Ascending aorta (tissue), 2 donors: ENCODE results near the gene SP140L. TPM values are rescaled to one million over a fixed set of nuclear protein-coding genes. Genes with fewer than 3 reads are reported as not detected.

Source experiments
- DNase-seq, 2 donors: peaks; one replicate each; pipeline ENCODE4 v3.0.0-alpha.2; 2019; ENCODE audit warnings: low spot score in 2 of 2
- H3K27ac ChIP-seq, 2 donors: fragments of 200-600 bp; sonication (generic); one replicate each; pipeline ENCODE4 v1.5.1; 2016 to 2017; ENCODE audit warnings: mild to moderate bottlenecking in 1 of 2
- H3K27me3 ChIP-seq: fragments of 200-600 bp; sonication (generic); one replicate; pipeline ENCODE4 v1.5.1; 2017
- H3K36me3 ChIP-seq, 2 donors: fragments of 200-600 bp; sonication (generic); one replicate each; pipeline ENCODE4 v1.5.1; 2016
- H3K4me1 ChIP-seq, 2 donors: fragments of 200-600 bp; sonication (generic); one replicate each; pipeline ENCODE4 v1.5.1; 2016 to 2017; ENCODE audit warnings: mild to moderate bottlenecking in 1 of 2
- H3K4me3 ChIP-seq, 2 donors: fragments of 200-600 bp; sonication (generic); one replicate each; pipeline ENCODE4 v1.5.1; 2016 to 2017; ENCODE audit warnings: mild to moderate bottlenecking in 1 of 2
- H3K9me3 ChIP-seq, 2 donors: fragments of 200-600 bp; sonication (generic); one replicate each; pipeline ENCODE4 v1.5.1; 2016
- CTCF ChIP-seq, 3 experiments: fragments of 200-600 bp in 2 of 3; fragments of 450-650 bp in 1 of 3; sonication (generic) in 2 of 3; IDR thresholded peaks; one replicate each; pipeline ENCODE4 v1.5.1; 2016 to 2019; ENCODE audit warnings: antibody characterized with exemption in 3 of 3, mild to moderate bottlenecking in 1 of 3, moderate library complexity in 1 of 3
- intact Hi-C: fragments of 100-400 bp; cut with DNase I; formaldehyde crosslinking; loops from one replicate; pipeline ENCODE4 v1.15.1; 2023
- total RNA-seq: library from RNA; depleted of rRNA; stranded (reverse); fragments of >200 nt; gene quantifications from one replicate; pipeline ENCODE4 v1.1.0, GENCODE V29; 2016

SP140L gene
- total RNA-seq, 1 donor from 2014 or later, result 4.0 TPM

- Histone ChIP-seq H3K4me1 (peaks cover 2 to 31% of the 10 kb centered on the region in 2 donors), H3K36me3 (no peaks in the 10 kb centered on the region), H3K4me3 (peak overlapping the region; percentile 55 to 72), H3K9me3 (no peaks in the 10 kb centered on the region), H3K27me3 (no peaks in the 10 kb centered on the region), H3K27ac (peak overlapping the region; percentile 91 to 92)
- intact Hi-C loops, result no loop called here
- TF ChIP-seq CTCF (IDR thresholded peaks at IDR 0.05), result no peak
- peak in 1 of 2 donors; percentile 79 for DNase-seq
These were observed 84.8 kb downstream of the SP140L start for GRCh38 chr2:230411570-230412370.

- DNase-seq, result no peak
- intact Hi-C loops, result no loop called here
- TF ChIP-seq CTCF (IDR thresholded peaks at IDR 0.05), result no peak
- H3K27ac ChIP-seq, result peak overlapping the region; percentile 91 to 92
- peak overlapping the region; percentile 55 to 72 for H3K4me3 ChIP-seq
- no peaks in the 10 kb centered on the region for H3K36me3 ChIP-seq
- H3K27me3 ChIP-seq, result no peaks in the 10 kb centered on the region
- H3K4me1 ChIP-seq, result peaks cover 2 to 32% of the 10 kb centered on the region in 2 donors
- no peaks in the 10 kb centered on the region for H3K9me3 ChIP-seq
These were observed 85.3 kb downstream of the SP140L start for GRCh38 chr2:230412371-230412711.

GRCh38 chr2:230412846-230413245, 85.9 kb downstream of the SP140L start:
- DNase-seq, result no peak
- intact Hi-C loops, result no loop called here
- Histone ChIP-seq H3K36me3 (no peaks in the 10 kb centered on the region), H3K27me3 (no peaks in the 10 kb centered on the region), H3K4me1 (peaks cover 2 to 37% of the 10 kb centered on the region in 2 donors), H3K9me3 (no peaks in the 10 kb centered on the region), H3K27ac (peak overlapping the region in 1 of 2 donors; percentile 92), H3K4me3 (no peak overlapping the region)
- TF ChIP-seq CTCF (IDR thresholded peaks at IDR 0.05), result no peak

- DNase-seq, result no peak
- TF ChIP-seq CTCF (IDR thresholded peaks at IDR 0.05), result no peak
- no peak overlapping the region for H3K27ac ChIP-seq
- no peaks in the 10 kb centered on the region for H3K36me3 ChIP-seq
- intact Hi-C loops, result no loop called here
- H3K4me1 ChIP-seq, result peaks cover 2 to 37% of the 10 kb centered on the region in 2 donors
- H3K9me3 ChIP-seq, result no peaks in the 10 kb centered on the region
- no peaks in the 10 kb centered on the region for H3K27me3 ChIP-seq
- no peak overlapping the region for H3K4me3 ChIP-seq
These were observed 86.5 kb downstream of the SP140L start for GRCh38 chr2:230413479-230413878.

- Histone ChIP-seq H3K4me1 (peaks cover 2 to 39% of the 10 kb centered on the region in 2 donors), H3K4me3 (no peak overlapping the region), H3K27me3 (no peaks in the 10 kb centered on the region), H3K36me3 (no peaks in the 10 kb centered on the region), H3K27ac (peak overlapping the region in 1 of 2 donors; percentile 20), H3K9me3 (no peaks in the 10 kb centered on the region)
- no peak for DNase-seq
- TF ChIP-seq CTCF (IDR thresholded peaks at IDR 0.05), result no peak
- intact Hi-C loops, result no loop called here
These were observed 87.3 kb downstream of the SP140L start for GRCh38 chr2:230414302-230414701.
